Spleen (tissue), 11 donors: ENCODE data around the gene SCUBE2. TPM values are rescaled to one million over a fixed set of nuclear protein-coding genes. Genes with fewer than 3 reads are reported as not detected.

Source experiments
- DNase-seq: peaks from one replicate; pipeline ENCODE4 v3.0.0-alpha.2; 2020
- H3K27ac ChIP-seq, 8 donors: fragments of 200-600 bp; sonication (generic) in 7 of 8; 1 replicate in 4 of 8; 2 replicates in 4 of 8; pipeline versions ENCODE4 v1.5.0 to v1.8.0; 2016 to 2021; ENCODE audit warnings: inconsistent platforms in 4 of 8, mild to moderate bottlenecking in 4 of 8, moderate library complexity in 1 of 8
- H3K27me3 ChIP-seq, 7 donors: fragments of 200-600 bp; sonication (generic) in 6 of 7; replicated peaks in 1 of 7; 1 replicate in 4 of 7; 2 replicates in 3 of 7; pipeline versions ENCODE4 v1.5.0 to v1.8.0; 2016 to 2021; ENCODE audit warnings: inconsistent platforms in 3 of 7, mild to moderate bottlenecking in 1 of 7
- H3K36me3 ChIP-seq, 6 donors: fragments of 200-600 bp; sonication (generic) in 5 of 6; 1 replicate in 4 of 6; 2 replicates in 2 of 6; pipeline versions ENCODE4 v1.5.0 to v1.8.0; 2016 to 2021; ENCODE audit warnings: inconsistent platforms in 2 of 6
- H3K4me1 ChIP-seq, 6 donors: fragments of 200-600 bp; sonication (generic) in 5 of 6; 1 replicate in 3 of 6; 2 replicates in 3 of 6; pipeline versions ENCODE4 v1.5.0 to v1.8.0; 2016 to 2021; ENCODE audit warnings: inconsistent platforms in 3 of 6
- H3K4me3 ChIP-seq, 8 donors: fragments of 200-600 bp; sonication (generic) in 7 of 8; 1 replicate in 4 of 8; 2 replicates in 4 of 8; pipeline versions ENCODE4 v1.5.0 to v1.8.0; 2016 to 2021; ENCODE audit warnings: inconsistent platforms in 4 of 8, mild to moderate bottlenecking in 4 of 8, moderate library complexity in 2 of 8
- H3K9me3 ChIP-seq, 8 donors: fragments of 200-600 bp; sonication (generic) in 7 of 8; 1 replicate in 4 of 8; 2 replicates in 4 of 8; pipeline versions ENCODE4 v1.5.0 to v1.8.0; 2016 to 2021; ENCODE audit warnings: inconsistent platforms in 4 of 8
- CTCF ChIP-seq, 11 experiments: fragments of 200-600 bp in 7 of 11; fragments of 450-650 bp in 4 of 11; sonication (generic) in 4 of 11; IDR thresholded peaks in 8 of 11; conservative IDR thresholded peaks in 3 of 11; 1 replicate in 7 of 11; 2 replicates in 4 of 11; pipeline versions ENCODE4 v1.4.0 to v1.8.0; 2016 to 2021; ENCODE audit warnings: antibody characterized with exemption in 11 of 11, inconsistent platforms in 4 of 11, mild to moderate bottlenecking in 1 of 11
- POLR2A ChIP-seq, 3 donors: fragments of 450-650 bp; IDR thresholded peaks; one replicate each; pipeline ENCODE4 v1.5.1; 2017; ENCODE audit warnings: antibody characterized with exemption in 3 of 3, mild to moderate bottlenecking in 1 of 3
- POLR2AphosphoS5 ChIP-seq, 3 donors: sonication (generic); formaldehyde crosslinking; IDR thresholded peaks; one replicate each; pipeline ENCODE4 v1.5.1; 2017; ENCODE audit warnings: antibody characterized with exemption in 3 of 3
- WGBS, 5 donors: extraction: QIAGEN DNeasy Blood & Tissue Kit in 3 of 5; methylation state at CpG; one replicate each; pipeline versions ENCODE4 v1.1.5 to v1.1.7; 2013 to 2018; 5-methylcytosine and 5-hydroxymethylcytosine counted together
- intact Hi-C: fragments of 100-400 bp; cut with DNase I; formaldehyde crosslinking; loops from one replicate; pipeline ENCODE4 v1.15.0; 2023; ENCODE audit warnings: low total_unique reads
- polyA plus RNA-seq, 3 donors: library from polyadenylated mRNA; stranded (reverse); fragments of 200-250 nt; gene quantifications; one replicate each; pipeline ENCODE4 v1.2.1, GENCODE V29; 2013
- total RNA-seq, 7 donors: library from RNA; depleted of rRNA in 3 of 7; stranded (reverse); fragments of >200 nt in 3 of 7; fragmentation: NEBNext Ultra II Directional in 4 of 7; extraction: Animal tissue kit (Norgen Biotek cat#: 25700) in 4 of 7; gene quantifications; one replicate each; pipeline versions ENCODE4 v1.1.0 to v1.2.1, GENCODE V29; 2016 to 2021
- donor health status: healthy with polysubstance abuse.
- donor health status: DM: no; HTN: no; CAD: no; lungs with moderate emphysema.
- donor health status: DM: no; HTN: no; CAD: no.
- donor health status: Bipolar disorder and iron deficiency.
- donor health status: healthy.
- donor health status: DM: no; HTN: no; CAD: no.
- donor health status: DM: yes; HTN: yes; CAD: no.

SCUBE2 gene
- total and polyA plus RNA-seq, 10 donors, result 2.4 to 28.6 (median 5.7) TPM

- no peak for DNase-seq
- Histone ChIP-seq H3K27ac (peak overlapping the region in 5 of 8 donors; percentile 25 to 53 (median 38)), H3K4me3 (no peak overlapping the region), H3K4me1 (peaks cover 3 to 36% (median 20%) of the 10 kb centered on the region in 6 donors), H3K9me3 (no peaks in the 10 kb centered on the region), H3K27me3 (no peaks in the 10 kb centered on the region), H3K36me3 (peaks cover 0 to 91% (median 48%) of the 10 kb centered on the region in 6 donors)
- WGBS, 5 donors, result 68 to 75% (median 71%) methylated on average over 17 to 18 of the region's 18 CpGs
- TF ChIP-seq POLR2A (IDR thresholded peaks at IDR 0.05), result no peak
- peak in 1 of 3 donors; percentile 28 for TF ChIP-seq POLR2AphosphoS5 (IDR thresholded peaks at IDR 0.05)
- intact Hi-C loops, result loop anchor here (5.0 kb wide), 1 partner anchor 122 kb away; no protein-coding TSS in a partner anchor
Observed at GRCh38 chr11:9138612-9139579, 47.5 kb upstream of the SCUBE2 start.

- Histone ChIP-seq H3K27me3 (no peaks in the 10 kb centered on the region), H3K27ac (peak overlapping the region in 1 of 8 donors; percentile 38), H3K4me3 (no peak overlapping the region), H3K9me3 (no peaks in the 10 kb centered on the region), H3K4me1 (peaks cover 3 to 36% (median 20%) of the 10 kb centered on the region in 6 donors), H3K36me3 (peaks cover 0 to 83% (median 40%) of the 10 kb centered on the region in 6 donors)
- TF ChIP-seq POLR2AphosphoS5 (IDR thresholded peaks at IDR 0.05) (no peak), CTCF (IDR thresholded peaks at IDR 0.05 in 8 of 11, conservative IDR thresholded peaks at IDR 0.05 in 3 of 11) (peak in 4 of 11 experiments; percentile 7 to 49 (median 35)), POLR2A (IDR thresholded peaks at IDR 0.05) (no peak)
- 78 to 86% (median 79%) methylated on average over 3 of the region's 3 CpGs for WGBS, 5 donors
- no peak for DNase-seq
- intact Hi-C loops, result loop anchor here (5.0 kb wide), 1 partner anchor 121 kb away; no protein-coding TSS in a partner anchor
Observed at GRCh38 chr11:9138133-9138453, 46.7 kb upstream of the SCUBE2 start.

- peaks cover 3 to 36% (median 20%) of the 10 kb centered on the region in 6 donors for H3K4me1 ChIP-seq
- no peaks in the 10 kb centered on the region for H3K27me3 ChIP-seq
- peak; percentile 88 for DNase-seq
- H3K9me3 ChIP-seq, result no peaks in the 10 kb centered on the region
- peak; percentile 69 to 97 (median 87) for TF ChIP-seq CTCF (IDR thresholded peaks at IDR 0.05 in 8 of 11, conservative IDR thresholded peaks at IDR 0.05 in 3 of 11)
- peak; percentile 35 to 63 (median 62) for TF ChIP-seq POLR2AphosphoS5 (IDR thresholded peaks at IDR 0.05)
- TF ChIP-seq POLR2A (IDR thresholded peaks at IDR 0.05), result no peak
- peak overlapping the region in 3 of 8 donors; percentile 19 to 38 (median 35) for H3K27ac ChIP-seq
- no peak overlapping the region for H3K4me3 ChIP-seq
- intact Hi-C loops, result loop anchor here (5.0 kb wide), 1 partner anchor 120 kb away; no protein-coding TSS in a partner anchor
- H3K36me3 ChIP-seq, result peaks cover 0 to 77% (median 34%) of the 10 kb centered on the region in 6 donors
- WGBS, 5 donors, result 23 to 43% (median 29%) methylated on average over 10 of the region's 10 CpGs
Observed at GRCh38 chr11:9137293-9138132, 46.1 kb upstream of the SCUBE2 start.

GRCh38 chr11:9136741-9137140 is 45.3 kb upstream of the SCUBE2 start:
- intact Hi-C loops, result loop anchor here (5.0 kb wide), 1 partner anchor 119 kb away; no protein-coding TSS in a partner anchor
- Histone ChIP-seq H3K27me3 (no peaks in the 10 kb centered on the region), H3K4me3 (no peak overlapping the region), H3K4me1 (peaks cover 3 to 36% (median 20%) of the 10 kb centered on the region in 6 donors), H3K9me3 (no peaks in the 10 kb centered on the region), H3K36me3 (peaks cover 0 to 70% (median 27%) of the 10 kb centered on the region in 6 donors), H3K27ac (no peak overlapping the region)
- WGBS, 5 donors, result 87 to 94% (median 90%) methylated on average over 2 of the region's 2 CpGs
- no peak for DNase-seq
- TF ChIP-seq POLR2A (IDR thresholded peaks at IDR 0.05), result no peak
- no peak for TF ChIP-seq POLR2AphosphoS5 (IDR thresholded peaks at IDR 0.05)
- no peak for TF ChIP-seq CTCF (IDR thresholded peaks at IDR 0.05 in 8 of 11, conservative IDR thresholded peaks at IDR 0.05 in 3 of 11)
